H9 (cell line): ENCODE results near the gene LRMDA. TPM values are rescaled to one million over a fixed set of nuclear protein-coding genes. Genes with fewer than 3 reads are reported as not detected.

Source experiments
- DNase-seq: peaks from one replicate; pipeline ENCODE4 v3.0.0-alpha.2; 2017
- H2AFZ ChIP-seq: one replicate; pipeline ENCODE4 v1.6.1; 2013; ENCODE audit warnings: mild to moderate bottlenecking, low read length, control low read depth, moderate library complexity
- H2AK5ac ChIP-seq: 2 replicates; pipeline ENCODE4 v1.6.1; 2013; ENCODE audit warnings: low read length, control low read depth, mixed read lengths; ENCODE audit not compliant: insufficient read length
- H2BK120ac ChIP-seq: one replicate; pipeline ENCODE4 v1.6.1; 2013; ENCODE audit warnings: low read depth, mild to moderate bottlenecking, low read length, control low read depth, inconsistent platforms; ENCODE audit not compliant: poor library complexity, severe bottlenecking
- H2BK12ac ChIP-seq: 2 replicates; pipeline ENCODE4 v1.6.1; 2013; ENCODE audit warnings: low read length, control low read depth, mixed read lengths, low read depth; ENCODE audit not compliant: insufficient read length
- H2BK15ac ChIP-seq: 2 replicates; pipeline ENCODE4 v1.6.1; 2013; ENCODE audit warnings: low read depth, low read length, control low read depth
- H2BK20ac ChIP-seq: one replicate; pipeline ENCODE4 v1.6.1; 2013; ENCODE audit warnings: low read depth, mild to moderate bottlenecking, low read length, control low read depth, inconsistent platforms; ENCODE audit not compliant: poor library complexity, severe bottlenecking
- H2BK5ac ChIP-seq: 2 replicates; pipeline ENCODE4 v1.6.1; 2013; ENCODE audit warnings: low read length, control low read depth, mixed read lengths; ENCODE audit not compliant: insufficient read length
- H3K14ac ChIP-seq: 2 replicates; pipeline ENCODE4 v1.6.1; 2013; ENCODE audit warnings: low read length, control low read depth; ENCODE audit not compliant: insufficient read depth
- H3K18ac ChIP-seq: 2 replicates; pipeline ENCODE4 v1.6.1; 2013; ENCODE audit warnings: low read depth, mild to moderate bottlenecking, mixed read lengths, low read length, control low read depth; ENCODE audit not compliant: insufficient read length
- H3K23ac ChIP-seq: 2 replicates; pipeline ENCODE4 v1.6.1; 2013; ENCODE audit warnings: low read length, control low read depth, mixed read lengths, low read depth; ENCODE audit not compliant: insufficient read length
- H3K23me2 ChIP-seq: 2 replicates; pipeline ENCODE4 v1.6.1; 2013; ENCODE audit warnings: low read depth, mild to moderate bottlenecking, mixed read lengths, low read length, control low read depth; ENCODE audit not compliant: insufficient read length, poor library complexity, severe bottlenecking
- H3K27ac ChIP-seq: 2 replicates; pipeline ENCODE4 v1.5.1; 2013; ENCODE audit warnings: low read length, control low read depth, mixed read lengths, low read depth; ENCODE audit not compliant: insufficient read length
- H3K27me3 ChIP-seq: 2 replicates; pipeline ENCODE4 v1.6.1; 2013; ENCODE audit warnings: low read length, control low read depth, inconsistent platforms; ENCODE audit not compliant: insufficient read depth
- H3K4ac ChIP-seq: 2 replicates; pipeline ENCODE4 v1.6.1; 2013; ENCODE audit warnings: low read depth, mild to moderate bottlenecking, control low read depth, inconsistent platforms, low read length, moderate library complexity
- H3K4me1 ChIP-seq: 2 replicates; pipeline ENCODE4 v1.6.1; 2013; ENCODE audit warnings: low read length, control low read depth, inconsistent platforms; ENCODE audit not compliant: insufficient read depth
- H3K4me2 ChIP-seq: 2 replicates; pipeline ENCODE4 v1.6.1; 2013; ENCODE audit warnings: low read length, control low read depth, mixed read lengths; ENCODE audit not compliant: insufficient read length, insufficient read depth
- H3K56ac ChIP-seq: 2 replicates; pipeline ENCODE4 v1.6.1; 2013; ENCODE audit warnings: low read depth, mild to moderate bottlenecking, mixed read lengths, low read length, control low read depth; ENCODE audit not compliant: insufficient read length
- H3K79me1 ChIP-seq: 2 replicates; pipeline ENCODE4 v1.6.1; 2013; ENCODE audit warnings: low read depth, mild to moderate bottlenecking, moderate library complexity, low read length, control low read depth, inconsistent platforms; ENCODE audit not compliant: insufficient read depth, poor library complexity, severe bottlenecking
- H3K79me2 ChIP-seq: 2 replicates; pipeline ENCODE4 v1.6.1; 2013; ENCODE audit warnings: low read length, control low read depth, inconsistent platforms; ENCODE audit not compliant: insufficient read depth
- H3K9ac ChIP-seq: 2 replicates; pipeline ENCODE4 v1.6.1; 2013; ENCODE audit warnings: low read length, control low read depth, mixed read lengths; ENCODE audit not compliant: insufficient read length; ENCODE audit errors: extremely low read depth
- H3K9me3 ChIP-seq: one replicate; pipeline ENCODE4 v1.6.1; 2013; ENCODE audit warnings: low read depth, low read length, inconsistent platforms; ENCODE audit not compliant: control insufficient read depth
- H3T11ph ChIP-seq: one replicate; pipeline ENCODE4 v1.6.1; 2013; ENCODE audit warnings: mild to moderate bottlenecking, low read length, control low read depth, inconsistent platforms
- H4K20me1 ChIP-seq: one replicate; pipeline ENCODE4 v1.6.1; 2013; ENCODE audit not compliant: control insufficient read depth, insufficient read length, insufficient read depth
- H4K5ac ChIP-seq: 2 replicates; pipeline ENCODE4 v1.6.1; 2013; ENCODE audit warnings: low read depth, mild to moderate bottlenecking, mixed read lengths, low read length, control low read depth; ENCODE audit not compliant: insufficient read length
- H4K8ac ChIP-seq: replicated peaks from 2 replicates; pipeline ENCODE4 v1.6.1; 2013; ENCODE audit warnings: low read length, control low read depth, mixed read lengths, low read depth; ENCODE audit not compliant: insufficient read length
- H4K91ac ChIP-seq: 2 replicates; pipeline ENCODE4 v1.6.1; 2013; ENCODE audit warnings: low read depth, mild to moderate bottlenecking, moderate library complexity, mixed read lengths, low read length, control low read depth; ENCODE audit not compliant: insufficient read length
- H3K27ac Mint-ChIP-seq, 3 experiments: 2 replicates in 2 of 3; 3 replicates in 1 of 3; pipeline ENCODE4 v1.8.0; 2020 to 2021; ENCODE audit warnings: mixed read lengths in 3 of 3, mild to moderate bottlenecking in 1 of 3, moderate library complexity in 1 of 3
- H3K27me3 Mint-ChIP-seq: 2 replicates; pipeline ENCODE4 v1.8.0; 2021; ENCODE audit warnings: low read depth, mild to moderate bottlenecking, moderate library complexity, mixed read lengths
- H3K36me3 Mint-ChIP-seq, 3 experiments: 2 replicates in 2 of 3; 3 replicates in 1 of 3; pipeline ENCODE4 v1.8.0; 2020 to 2021; ENCODE audit warnings: low read depth in 3 of 3, mixed read lengths in 3 of 3; ENCODE audit not compliant: insufficient read depth in 1 of 3
- H3K4me1 Mint-ChIP-seq, 2 experiments: 2 replicates each; pipeline ENCODE4 v1.8.0; 2020; ENCODE audit warnings: mixed read lengths in 2 of 2
- H3K4me3 Mint-ChIP-seq, 2 experiments: 2 replicates in 1 of 2; 3 replicates in 1 of 2; pipeline ENCODE4 v1.8.0; 2020 to 2021; ENCODE audit warnings: mild to moderate bottlenecking in 2 of 2, mixed read lengths in 2 of 2, moderate library complexity in 1 of 2
- H3K9me3 Mint-ChIP-seq, 2 experiments: 2 replicates in 1 of 2; 3 replicates in 1 of 2; pipeline ENCODE4 v1.8.0; 2020; ENCODE audit warnings: mild to moderate bottlenecking in 2 of 2, mixed read lengths in 2 of 2, moderate library complexity in 1 of 2
- CTCF ChIP-seq: fragments of 200-600 bp; sonication (generic); conservative IDR thresholded peaks from 3 replicates; pipeline ENCODE4 v1.8.0; 2021; ENCODE audit warnings: antibody characterized with exemption, mild to moderate bottlenecking
- WGBS: extraction: QIAGEN DNeasy Blood & Tissue Kit; methylation state at CpG from one replicate; pipeline ENCODE4 v1.1.7; 2013; ENCODE audit warnings: missing lambda C conversion rate, low lambda C conversion rate, mixed read lengths; ENCODE audit not compliant: insufficient read length; ENCODE audit errors: extremely low coverage; 5-methylcytosine and 5-hydroxymethylcytosine counted together
- total RNA-seq: library from RNA; stranded (reverse); gene quantifications from 2 replicates; pipeline ENCODE4 v1.2.1, GENCODE V29; 2021

Gene LRMDA
- total RNA-seq, 1 experiment from 2014 or later: 1.8 TPM

- no peaks in the 10 kb centered on the region for H3K79me2 ChIP-seq
- no peaks in the 10 kb centered on the region for H3K27me3 ChIP-seq
- no peak overlapping the region for H2BK120ac ChIP-seq
- no peak overlapping the region for H3K18ac ChIP-seq
- no peak overlapping the region for H2BK15ac ChIP-seq
- no peak overlapping the region for H3K9ac ChIP-seq
- H4K20me1 ChIP-seq: no peaks in the 10 kb centered on the region
- DNase-seq: no peak
- H3K4me2 ChIP-seq: no peak overlapping the region
- Mint-ChIP-seq H3K4me3 (no peak overlapping the region), H3K27me3 (no peaks in the 10 kb centered on the region), H3K9me3 (no peaks in the 10 kb centered on the region), H3K36me3 (no peaks in the 10 kb centered on the region), H3K27ac (no peak overlapping the region; a peak in 1 of 7 replicates), H3K4me1 (peaks cover 1 to 7% of the 10 kb centered on the region in 2 experiments; a peak in 1 of 4 replicates)
- WGBS: no CpG with 5 or more reads among the region's 6 CpGs
- no peak overlapping the region for H3K27ac ChIP-seq
- H4K8ac ChIP-seq: no peak overlapping the region
- H3K14ac ChIP-seq: no peak overlapping the region
- H4K91ac ChIP-seq: no peak overlapping the region
- H3K56ac ChIP-seq: no peak overlapping the region
- H3K23me2 ChIP-seq: no peaks in the 10 kb centered on the region
- no peaks in the 10 kb centered on the region for H3K9me3 ChIP-seq
- H3K4ac ChIP-seq: no peak overlapping the region
- H2AK5ac ChIP-seq: no peak overlapping the region
- H2BK20ac ChIP-seq: no peak overlapping the region
- H3K23ac ChIP-seq: no peak overlapping the region
- no peak overlapping the region for H2BK5ac ChIP-seq
- no peak overlapping the region for H3T11ph ChIP-seq
- no peak overlapping the region for H2BK12ac ChIP-seq
- no peak for TF ChIP-seq CTCF
- no peak overlapping the region for H2AFZ ChIP-seq
- no peaks in the 10 kb centered on the region for H3K4me1 ChIP-seq
- H3K79me1 ChIP-seq: no peaks in the 10 kb centered on the region
- no peak overlapping the region for H4K5ac ChIP-seq
Observed at GRCh38 chr10:76554478-76554877, 1123.1 kb downstream of the LRMDA start.
